GM18517 (cell line): ENCODE data around the gene MESD.

Experiments used
- ATAC-seq: cut with Tn5 transposase; IDR thresholded peaks from one replicate; pipeline ENCODE4 v1.9.1; 2021; ENCODE audit warnings: mild to moderate bottlenecking, moderate library complexity; ENCODE audit not compliant: unreplicated experiment

The MESD gene

GRCh38 chr15:81015621-81016488, 26.2 kb upstream of the MESD start:
- ATAC-seq: no peak

GRCh38 chr15:81014446-81015093, 25.0 kb upstream of the MESD start:
- no peak for ATAC-seq

- no peak for ATAC-seq
Observed at GRCh38 chr15:81013396-81013929, 23.8 kb upstream of the MESD start.

- no peak for ATAC-seq
Observed at GRCh38 chr15:81012588-81012987, 23.0 kb upstream of the MESD start.

- ATAC-seq: no peak
Observed at GRCh38 chr15:81011593-81011992, 22.0 kb upstream of the MESD start.

GRCh38 chr15:81010086-81010485, 20.5 kb upstream of the MESD start:
- ATAC-seq: no peak

DNA sequence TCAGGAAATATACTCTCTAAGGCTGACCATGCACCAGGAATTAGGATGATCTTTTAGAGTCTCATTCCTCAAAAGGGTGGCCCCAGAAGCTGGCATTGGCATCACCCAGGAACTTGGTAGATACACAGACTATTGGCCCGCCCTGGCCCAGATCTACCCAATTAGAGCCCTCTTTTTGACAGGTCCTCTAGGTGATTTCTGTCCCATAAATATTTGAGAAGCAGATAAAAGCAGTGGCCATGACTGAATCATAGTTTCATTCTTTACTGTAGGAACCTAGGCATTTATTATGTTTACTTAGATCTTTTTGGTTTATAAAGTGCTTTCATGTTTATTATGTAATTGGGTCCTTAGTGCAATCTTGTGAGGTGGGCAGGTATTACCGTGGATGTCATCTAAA, 18.7 kb upstream of the MESD start:
- ATAC-seq: no peak

DNA sequence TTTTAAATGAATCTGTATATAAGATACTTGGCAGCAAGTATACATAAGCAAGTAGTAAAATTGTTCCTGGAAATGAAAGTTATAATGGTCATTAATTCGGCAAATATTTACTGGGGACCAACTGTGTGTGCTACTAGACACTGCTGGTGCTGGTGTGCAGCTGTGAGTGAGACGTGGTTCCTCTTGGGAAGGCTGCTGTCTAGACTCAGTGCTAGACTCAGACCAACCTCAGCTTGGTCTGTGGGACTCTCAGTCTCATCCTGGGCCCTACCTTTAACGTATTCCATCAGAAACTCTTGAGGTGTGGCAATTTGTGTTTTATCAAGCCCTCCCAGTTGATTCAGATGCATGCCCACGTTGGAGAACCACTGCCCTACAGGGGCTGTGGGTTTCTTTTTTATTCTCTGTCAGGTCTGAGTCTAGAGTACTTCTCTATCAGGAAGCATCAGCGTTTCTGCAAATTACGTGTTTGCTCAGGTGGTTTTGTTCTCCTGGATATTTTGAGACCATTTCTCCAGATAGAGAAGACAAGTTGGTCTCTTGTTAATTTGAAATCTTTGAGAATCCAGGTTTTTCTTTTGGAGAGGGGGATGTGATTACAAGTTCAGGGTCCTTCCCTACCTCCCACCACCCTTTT, 17.9 kb upstream of the MESD start:
- ATAC-seq: no peak

DNA sequence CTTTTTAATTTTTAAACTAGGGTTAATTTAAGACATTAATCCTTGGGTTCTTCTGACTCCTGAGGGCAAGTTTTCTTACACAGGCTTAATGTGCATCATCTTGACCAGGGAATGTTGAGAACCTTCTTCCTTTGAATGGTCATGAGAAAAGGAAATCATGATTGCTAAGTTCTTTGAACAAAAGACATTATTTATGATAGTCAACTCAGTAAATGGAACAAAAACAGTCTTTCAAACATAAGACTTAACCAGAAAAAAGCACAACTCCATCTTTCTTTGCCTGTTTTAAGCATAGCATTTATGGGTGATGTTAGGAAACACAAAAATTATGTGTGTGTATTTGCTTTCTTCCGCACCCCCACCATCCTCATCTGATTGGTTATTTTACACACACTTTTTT, 16.5 kb upstream of the MESD start:
- ATAC-seq: no peak

- ATAC-seq: no peak
Observed at GRCh38 chr15:81003097-81003350, 13.4 kb upstream of the MESD start.

GRCh38 chr15:81002331-81003096, 12.9 kb upstream of the MESD start:
- no peak for ATAC-seq

DNA sequence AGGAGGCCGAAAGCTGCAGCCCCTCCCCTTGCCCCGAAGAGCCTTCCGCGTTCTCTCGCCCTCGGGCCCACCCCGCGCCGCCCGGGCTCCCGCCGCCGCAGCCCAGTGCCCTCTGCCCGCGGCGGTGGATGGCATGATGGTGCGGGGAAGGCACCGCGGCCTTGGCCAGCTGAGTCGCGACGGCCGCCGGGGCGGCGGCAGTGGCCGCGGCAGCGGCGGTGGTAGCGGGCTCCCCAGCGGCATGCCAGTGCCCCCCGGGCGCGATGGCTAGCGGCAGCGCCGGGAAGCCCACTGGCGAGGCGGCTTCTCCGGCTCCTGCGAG, 12.4 kb upstream of the MESD start:
- no peak for ATAC-seq

- peak; percentile 22 for ATAC-seq
Observed at GRCh38 chr15:81001152-81002008, 11.8 kb upstream of the MESD start.

DNA sequence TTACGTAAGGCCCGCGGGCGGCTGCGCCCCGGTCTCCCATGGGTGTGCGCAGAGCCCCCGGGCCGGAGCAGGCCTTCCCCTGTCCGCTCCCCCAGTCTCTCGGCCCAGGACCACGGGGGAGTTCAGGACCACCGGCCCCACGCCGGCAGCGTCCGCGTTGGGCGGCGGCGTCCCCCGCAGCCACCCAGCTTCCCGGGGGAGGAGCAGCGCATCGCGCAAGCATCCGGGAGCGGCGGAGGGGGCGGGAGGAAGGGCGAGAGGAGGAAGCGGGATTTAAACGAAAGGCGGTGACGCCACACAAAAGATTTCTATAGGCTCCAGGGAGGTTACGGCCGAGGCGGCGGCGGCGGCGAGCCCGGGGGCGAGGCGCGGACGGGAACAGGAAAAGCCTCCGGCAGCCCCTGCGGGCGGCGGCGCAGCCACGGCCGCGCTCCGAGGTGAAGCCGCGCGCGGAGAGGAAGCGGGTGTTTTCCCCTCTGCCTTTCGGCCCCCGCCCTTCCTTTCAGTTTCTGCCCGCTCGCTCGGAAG, 11.1 kb upstream of the MESD start, which contains the start of gene TLNRD1:
Gene TLNRD1 (plus strand): TSS at position 300 of the 528 bp plus-strand sequence. CDS start 1,349 bp downstream, outside the sequence.
- peak; percentile 62 for ATAC-seq

DNA sequence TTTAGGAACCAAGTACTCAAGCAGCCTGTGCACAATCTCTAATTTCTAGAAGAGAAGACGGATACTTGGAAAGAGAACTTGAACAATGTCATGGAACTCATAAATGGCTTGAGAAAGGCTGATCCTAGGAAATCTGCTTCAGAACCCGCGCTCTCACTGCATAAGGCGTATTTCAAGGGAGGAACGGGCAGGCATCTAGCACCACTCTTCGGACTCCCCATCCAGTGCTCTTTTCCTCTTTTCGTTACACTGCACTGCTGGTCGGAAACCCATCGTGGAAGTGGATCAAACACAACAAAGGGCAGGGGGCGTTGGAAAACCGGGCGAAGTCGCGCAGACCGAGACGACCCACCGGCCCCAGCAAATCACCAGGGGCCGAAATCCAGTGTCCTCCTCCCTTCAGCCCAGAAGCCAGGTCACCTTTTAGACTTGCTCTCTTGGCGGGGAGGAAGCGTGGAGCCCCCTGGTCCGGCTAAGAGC, 10.6 kb upstream of the MESD start:
- no peak for ATAC-seq

DNA sequence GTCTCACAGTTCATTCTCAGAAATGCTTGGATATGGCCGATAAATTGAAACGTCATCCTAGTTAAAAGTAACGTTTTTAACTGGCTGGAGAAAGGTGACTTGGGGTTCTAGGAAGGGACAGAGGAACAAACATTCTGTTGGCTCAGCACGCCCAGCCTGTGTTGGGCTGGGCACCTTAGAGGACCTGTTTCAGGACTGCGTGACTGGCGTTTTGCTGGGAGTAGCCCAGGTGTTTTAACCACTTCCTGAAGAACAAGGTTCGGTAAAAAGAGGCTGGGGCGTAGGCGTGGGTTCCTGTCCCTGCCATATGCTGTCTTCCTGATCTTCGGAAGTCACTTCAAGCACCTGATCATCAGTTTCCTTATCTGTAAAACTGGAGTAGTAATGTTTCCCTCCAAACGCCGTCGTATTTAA, 10.0 kb upstream of the MESD start:
- ATAC-seq: peak; percentile 36

- ATAC-seq: no peak
Observed at GRCh38 chr15:80998251-80998650, 8.6 kb upstream of the MESD start.

DNA sequence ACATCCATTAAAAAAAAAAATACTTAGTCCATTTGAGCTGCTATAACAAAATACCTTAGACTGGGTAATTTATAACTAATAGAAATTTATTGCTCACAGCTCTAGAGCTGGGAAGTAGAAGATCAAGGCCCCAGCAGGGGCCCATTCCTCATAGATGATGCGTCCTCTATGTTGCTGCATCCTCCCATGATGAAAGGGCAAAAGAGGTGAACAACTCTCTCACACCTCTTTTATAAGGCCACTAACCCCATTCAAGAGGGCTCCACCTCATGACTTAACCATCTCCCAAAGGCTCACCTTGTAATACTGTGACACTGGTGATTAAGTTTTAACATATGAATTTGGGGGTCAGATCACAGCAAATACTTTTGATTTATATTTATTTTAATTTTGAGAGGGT, 8.1 kb upstream of the MESD start:
- ATAC-seq: no peak

DNA sequence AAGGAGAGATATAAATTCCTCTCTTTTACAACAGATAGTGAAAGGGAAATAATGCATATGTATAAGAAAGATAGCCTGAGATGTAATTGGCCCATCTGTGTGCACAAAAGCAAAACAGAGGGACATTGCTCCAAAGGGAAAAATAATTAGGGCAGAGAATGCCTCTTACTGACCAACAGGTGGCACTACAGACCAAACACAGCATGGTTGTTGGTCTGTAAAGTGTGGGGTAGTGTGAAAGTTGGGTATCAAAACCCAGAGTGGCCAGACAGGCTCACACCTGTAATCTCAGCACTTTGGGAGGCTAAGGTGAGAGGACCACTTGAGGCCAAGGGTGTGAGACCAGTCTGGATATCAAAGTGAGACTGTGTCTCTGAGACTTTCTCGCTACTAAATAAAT, 6.6 kb upstream of the MESD start:
- no peak for ATAC-seq

- ATAC-seq: no peak
Observed at GRCh38 chr15:80992441-80992840, 2.8 kb upstream of the MESD start.
